Stimulated activated CD8-positive, alpha-beta memory T cell treated with anti-CD3 and anti-CD28 coated beads, Interleukin-4, amount 100 ng/mL, for 1 hour (primary cell): ENCODE data around the gene KRT76.

Experiments
- DNase-seq, 2 donors: peaks; one replicate each; pipeline ENCODE4 v3.0.0-alpha.2; 2020; ENCODE audit warnings: low read depth in 2 of 2, low spot score in 1 of 2

KRT76 gene

DNA sequence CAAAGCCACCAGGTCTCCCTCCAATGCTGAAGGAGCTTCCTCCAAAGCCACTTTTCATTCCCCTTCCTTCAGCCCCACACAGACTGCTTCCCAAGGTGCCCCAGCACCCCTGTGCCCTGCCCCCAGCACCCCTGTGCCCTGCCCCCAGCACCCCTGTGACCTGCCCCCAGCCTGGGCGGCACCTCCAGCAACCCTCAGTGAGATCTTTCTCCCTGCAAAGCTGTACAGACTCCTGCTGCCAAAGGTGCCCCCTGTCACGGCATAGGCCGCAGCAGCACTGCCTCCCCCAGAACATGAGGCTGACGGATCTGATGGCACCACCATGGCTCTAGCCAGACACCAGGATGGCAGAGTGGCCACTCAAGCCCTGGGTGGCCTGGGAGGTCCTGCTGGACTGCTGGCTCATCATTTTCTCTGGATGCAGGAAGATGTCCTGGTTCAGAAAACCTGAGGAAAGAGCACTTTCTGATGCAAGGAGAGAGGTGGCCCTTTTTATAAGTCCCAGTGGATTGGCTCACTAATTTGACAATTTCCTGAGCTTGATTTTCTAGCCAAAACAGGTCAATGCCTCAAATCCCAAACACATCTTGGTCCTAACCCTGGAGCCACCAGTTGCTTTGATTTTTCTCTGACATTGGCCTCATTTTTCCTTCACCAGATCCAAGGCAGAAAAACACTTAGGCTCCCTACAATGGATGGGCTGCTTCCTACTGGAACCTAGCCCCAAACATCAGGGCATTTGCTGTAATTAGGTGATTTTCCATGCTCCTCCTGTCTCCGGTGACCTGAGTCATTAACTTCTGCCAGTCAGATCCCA is 41.1 kb downstream of the KRT76 start:
- no peak for DNase-seq

DNA sequence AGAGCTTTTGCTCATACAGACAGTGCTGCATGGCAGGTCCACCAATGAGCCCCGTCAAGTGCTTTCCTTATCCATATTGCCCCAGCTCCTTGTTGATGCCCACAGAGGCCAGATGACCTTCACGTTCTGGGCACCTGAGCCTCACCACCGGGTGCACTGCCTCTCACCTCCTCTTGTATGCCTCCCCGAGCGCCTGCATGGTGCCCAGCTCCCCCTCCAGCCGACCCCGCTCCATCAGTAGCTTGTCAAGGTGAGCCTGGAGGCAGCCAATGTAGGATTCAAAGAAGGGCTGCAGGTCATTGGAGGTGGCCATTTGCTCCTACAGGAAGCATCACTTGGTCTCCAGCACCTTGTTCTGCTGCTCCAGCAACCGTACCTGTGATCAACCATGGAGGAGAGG is 42.0 kb downstream of the KRT76 start:
- no peak for DNase-seq

DNA sequence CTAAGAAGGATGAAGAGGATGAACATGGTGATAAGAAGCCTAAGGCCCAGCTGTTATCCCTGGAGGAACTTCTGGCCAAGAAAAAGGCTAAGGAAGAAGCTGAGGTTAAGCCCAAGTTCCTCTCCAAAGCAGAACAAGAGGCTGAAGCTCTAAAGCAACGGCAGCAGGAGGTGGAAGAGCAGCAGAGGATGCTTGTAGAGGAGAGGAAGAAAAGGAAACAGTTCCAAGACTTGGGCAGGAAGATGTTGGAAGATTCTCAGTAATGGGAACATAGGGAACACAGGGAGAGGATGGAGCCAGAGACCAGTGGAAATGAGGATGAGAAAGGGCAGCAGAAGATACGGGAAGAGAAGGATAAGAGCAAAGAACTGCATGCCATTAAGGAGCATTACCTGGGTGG is 46.4 kb downstream of the KRT76 start:
- no peak for DNase-seq

DNA sequence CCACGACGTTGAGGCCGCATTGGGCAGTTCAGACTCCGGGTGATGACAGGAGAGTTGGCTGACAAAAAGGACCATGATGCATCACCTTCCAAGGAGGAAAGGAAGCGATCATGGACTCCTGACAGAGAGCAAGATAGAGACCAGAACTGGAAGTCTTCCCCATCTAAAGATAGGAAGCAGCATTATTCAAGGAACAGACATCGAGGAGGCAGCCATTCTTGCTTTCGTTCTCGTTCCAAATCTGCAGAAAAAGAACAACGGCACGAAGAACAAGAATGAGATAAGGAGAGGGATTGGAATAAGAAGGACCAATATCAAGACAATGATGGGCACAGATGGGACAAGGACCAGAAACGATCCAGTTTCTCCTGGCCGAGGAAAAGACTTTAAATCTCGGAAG is 46.8 kb downstream of the KRT76 start:
- no peak for DNase-seq

GRCh38 chr12:52729147-52729546 is 48.0 kb downstream of the KRT76 start:
- DNase-seq, result no peak

DNA sequence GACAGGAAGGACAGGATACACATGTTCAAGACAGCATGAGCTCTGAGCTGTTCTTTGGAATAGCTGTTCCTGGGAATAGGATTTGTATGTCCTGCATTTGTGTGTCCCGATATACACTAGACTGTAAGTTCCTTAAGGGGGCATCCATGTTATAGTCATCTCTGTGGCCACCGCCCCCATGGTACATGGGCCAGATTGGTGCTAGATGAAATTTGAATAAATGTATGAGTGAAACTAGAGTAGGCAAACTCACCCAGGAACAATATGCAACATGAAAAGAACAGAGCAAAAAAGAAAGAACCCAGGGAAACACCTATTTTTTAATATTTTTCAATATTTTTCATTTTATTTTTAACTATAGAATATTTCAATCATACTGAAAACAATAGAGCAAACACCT is 48.8 kb downstream of the KRT76 start:
- no peak for DNase-seq

DNA sequence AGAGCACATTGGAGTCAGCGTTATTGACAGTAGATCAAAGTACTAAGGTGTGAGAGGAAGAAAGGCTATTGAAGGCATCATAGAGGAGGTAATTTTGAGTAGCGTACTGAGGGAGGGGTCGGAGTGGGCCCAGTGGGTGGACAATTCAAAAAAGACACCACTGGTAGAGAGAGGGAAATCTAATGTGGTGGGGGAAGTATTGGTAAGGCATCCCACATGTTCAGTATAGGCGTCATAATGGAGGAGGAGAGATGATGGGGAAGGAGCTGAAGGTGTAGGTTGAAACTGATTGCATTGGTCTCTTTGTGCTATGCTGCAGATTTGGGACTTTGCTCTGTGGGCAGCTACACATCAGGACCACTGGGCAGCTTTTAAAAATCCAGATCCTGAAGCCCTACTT is 50.1 kb downstream of the KRT76 start:
- no peak for DNase-seq

- no peak for DNase-seq
Measured at GRCh38 chr12:52726451-52726850, 50.7 kb downstream of the KRT76 start.

- DNase-seq, result no peak
Measured at GRCh38 chr12:52724384-52724783, 52.8 kb downstream of the KRT76 start.

- DNase-seq, result no peak
Measured at GRCh38 chr12:52722680-52723079, 54.5 kb downstream of the KRT76 start.

DNA sequence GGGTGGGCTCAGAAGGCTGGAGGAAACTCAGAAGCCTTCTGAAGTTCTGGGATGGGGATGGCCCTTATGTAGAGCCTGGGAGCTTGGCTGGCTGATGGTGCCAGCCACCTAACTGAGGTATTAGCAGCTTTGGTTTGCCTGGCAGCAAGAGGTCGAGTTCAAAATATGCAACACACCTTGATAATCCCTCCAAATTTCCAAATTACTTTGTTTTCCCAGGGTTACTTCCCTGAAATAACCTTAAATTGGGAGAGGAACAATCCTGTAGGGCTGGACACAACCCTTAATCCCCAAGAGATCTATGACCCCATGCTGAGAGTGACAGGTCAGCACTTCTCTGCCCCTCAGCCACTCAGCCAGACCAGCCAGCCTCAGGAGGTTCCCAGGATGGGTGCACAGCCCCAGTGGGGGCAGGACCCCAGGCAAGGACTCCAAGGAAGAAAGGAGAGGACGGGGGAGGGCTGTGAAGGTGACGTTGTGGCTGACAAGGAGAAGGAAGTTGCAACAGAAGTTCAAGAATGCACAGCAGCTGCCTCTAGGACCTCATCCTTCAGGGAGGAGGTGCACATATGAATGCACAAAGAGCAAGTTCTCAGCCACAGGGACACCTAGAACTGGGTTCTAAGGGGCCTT is 55.2 kb downstream of the KRT76 start:
- DNase-seq, result no peak

GRCh38 chr12:52720365-52720886 is 56.7 kb downstream of the KRT76 start:
- no peak for DNase-seq
